AG04450 (cell line): ENCODE data around the gene OSBP2. TPM values are rescaled to one million over a fixed set of nuclear protein-coding genes. Genes with fewer than 3 reads are reported as not detected.

Source experiments
- CTCF ChIA-PET: fragments of 300-600, 350-600 bp; formaldehyde crosslinking; extraction: SDS; loops from one replicate; lab custom pipeline; 2022; ENCODE audit warnings: antibody characterized with exemption, inconsistent platforms; lab: Charles Lee
- POLR2A ChIA-PET: fragments of 350-600 bp; formaldehyde crosslinking; extraction: SDS; loops from one replicate; lab custom pipeline; 2021; ENCODE audit warnings: antibody characterized with exemption, inconsistent platforms; lab: Yijun Ruan, JAX
- DNase-seq: peaks from one replicate; pipeline ENCODE4 v3.0.0-alpha.2; 2011; ENCODE audit warnings: low read depth, low spot score
- H3K27ac ChIP-seq: one replicate; pipeline ENCODE4 v1.5.1; 2012; ENCODE audit warnings: low read depth, low read length, control low read depth
- H3K27me3 ChIP-seq: one replicate; pipeline ENCODE4 v1.6.0; 2012; ENCODE audit warnings: low read length; ENCODE audit not compliant: control insufficient read depth, insufficient read depth
- H3K4me3 ChIP-seq: 2 replicates; pipeline ENCODE4 v1.5.1; 2011; ENCODE audit warnings: mild to moderate bottlenecking, low read depth, low read length, control low read depth
- H3K9me3 ChIP-seq: 2 replicates; pipeline ENCODE4 v1.5.1; 2012; ENCODE audit warnings: low read length; ENCODE audit not compliant: control insufficient read depth, insufficient read depth
- polyA plus RNA-seq: library from polyadenylated mRNA; depleted of rRNA; stranded (reverse); fragments of >200 nt; gene quantifications from 2 replicates; pipeline ENCODE4 v1.2.3, GENCODE V29; 2011
- TF ChIP-seq, protein P1 (sequence below): IDR thresholded peaks from 2 replicates; pipeline ENCODE4 v1.5.1; 2011; ENCODE audit warnings: low read depth, low read length, control low read depth, inconsistent platforms

OSBP2 gene
- polyA plus RNA-seq, 1 experiment: 1.8 TPM

DNA sequence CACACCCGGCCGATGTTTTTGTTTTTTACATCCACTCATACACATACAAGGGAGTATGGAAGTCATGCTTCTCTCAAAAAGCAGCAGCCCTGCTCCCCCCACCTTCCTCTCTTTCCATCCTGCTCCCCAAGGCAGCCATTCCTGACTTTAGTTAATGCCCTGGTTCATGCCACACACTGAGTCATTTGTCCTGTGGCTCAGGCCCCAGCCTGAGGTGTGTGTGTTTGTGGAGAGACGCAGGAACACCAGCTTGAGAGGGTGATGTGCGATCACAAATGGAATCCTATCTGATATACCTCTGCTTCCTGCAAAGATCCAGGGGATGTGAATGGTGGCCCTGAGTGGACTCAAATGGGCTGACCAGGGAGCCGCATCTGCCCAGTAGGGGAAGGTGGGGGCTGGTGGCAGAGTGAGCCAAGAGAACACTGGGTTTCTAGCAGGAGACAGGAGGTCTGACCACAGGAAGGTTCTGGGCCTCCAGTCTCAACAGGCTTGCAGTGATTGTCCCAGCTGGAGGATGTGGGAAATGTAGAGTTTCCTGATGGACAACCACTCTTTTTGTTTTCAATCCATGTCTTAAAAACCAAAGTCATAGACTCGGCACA is 86.7 kb downstream of the OSBP2 start:
- H3K4me3 ChIP-seq: no peak overlapping the region
- DNase-seq: no peak
- H3K27me3 ChIP-seq: no peaks in the 10 kb centered on the region
- TF ChIP-seq, protein P1, sequence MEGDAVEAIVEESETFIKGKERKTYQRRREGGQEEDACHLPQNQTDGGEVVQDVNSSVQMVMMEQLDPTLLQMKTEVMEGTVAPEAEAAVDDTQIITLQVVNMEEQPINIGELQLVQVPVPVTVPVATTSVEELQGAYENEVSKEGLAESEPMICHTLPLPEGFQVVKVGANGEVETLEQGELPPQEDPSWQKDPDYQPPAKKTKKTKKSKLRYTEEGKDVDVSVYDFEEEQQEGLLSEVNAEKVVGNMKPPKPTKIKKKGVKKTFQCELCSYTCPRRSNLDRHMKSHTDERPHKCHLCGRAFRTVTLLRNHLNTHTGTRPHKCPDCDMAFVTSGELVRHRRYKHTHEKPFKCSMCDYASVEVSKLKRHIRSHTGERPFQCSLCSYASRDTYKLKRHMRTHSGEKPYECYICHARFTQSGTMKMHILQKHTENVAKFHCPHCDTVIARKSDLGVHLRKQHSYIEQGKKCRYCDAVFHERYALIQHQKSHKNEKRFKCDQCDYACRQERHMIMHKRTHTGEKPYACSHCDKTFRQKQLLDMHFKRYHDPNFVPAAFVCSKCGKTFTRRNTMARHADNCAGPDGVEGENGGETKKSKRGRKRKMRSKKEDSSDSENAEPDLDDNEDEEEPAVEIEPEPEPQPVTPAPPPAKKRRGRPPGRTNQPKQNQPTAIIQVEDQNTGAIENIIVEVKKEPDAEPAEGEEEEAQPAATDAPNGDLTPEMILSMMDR: no peak
- H3K27ac ChIP-seq: no peak overlapping the region
- CTCF ChIA-PET: interaction anchor here (0.8 kb wide), 1 partner anchor 17 kb away, joined by 3 read pairs; no protein-coding TSS in a partner anchor
- H3K9me3 ChIP-seq: no peaks in the 10 kb centered on the region
- POLR2A ChIA-PET: no interaction called here

DNA sequence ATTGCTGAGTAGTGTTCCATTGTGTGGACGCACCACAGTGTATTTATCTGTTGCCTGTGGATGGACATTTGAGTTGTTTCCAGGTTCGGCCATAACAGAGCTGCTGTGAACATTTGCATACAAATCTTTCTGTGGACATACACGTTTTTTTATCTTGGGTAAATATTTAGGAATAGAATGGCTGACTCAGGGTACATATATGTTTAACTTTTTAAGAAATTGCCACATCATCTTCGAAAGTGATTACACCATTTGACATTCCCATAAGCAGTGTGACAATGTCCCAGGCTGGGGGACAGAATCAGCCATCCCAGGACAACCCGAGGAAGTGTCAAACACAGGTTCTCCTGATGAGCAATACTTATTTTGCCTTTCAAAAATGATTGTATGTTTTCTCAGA is 87.9 kb downstream of the OSBP2 start:
- TF ChIP-seq, protein P1: no peak
- Histone ChIP-seq H3K27ac (no peak overlapping the region), H3K27me3 (no peaks in the 10 kb centered on the region), H3K9me3 (no peaks in the 10 kb centered on the region), H3K4me3 (no peak overlapping the region)
- CTCF ChIA-PET: no interaction called here
- DNase-seq: no peak
- POLR2A ChIA-PET: interaction anchor here (0.6 kb wide), 1 partner anchor 174 kb away, joined by 4 read pairs; no protein-coding TSS in a partner anchor

DNA sequence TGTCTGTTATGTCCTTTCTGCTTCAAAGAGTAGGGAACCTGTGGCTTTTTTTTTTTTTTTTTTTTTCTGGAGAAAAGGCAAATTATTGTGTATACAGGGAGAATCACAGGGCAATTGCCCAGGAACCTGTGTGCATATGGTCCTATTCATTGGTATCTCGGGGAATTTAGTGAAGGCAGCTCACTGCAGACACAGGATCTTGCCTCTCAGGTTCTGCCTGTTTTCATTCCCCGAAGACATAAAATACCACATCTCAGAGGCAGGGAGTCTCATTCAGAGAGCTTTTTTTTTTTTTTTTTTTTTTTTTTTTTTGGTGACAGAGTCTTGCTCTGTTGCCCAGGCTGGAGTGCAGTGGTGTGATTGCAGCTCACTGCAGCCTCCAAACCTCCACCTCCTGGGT is 88.3 kb downstream of the OSBP2 start:
- no peak for DNase-seq
- POLR2A ChIA-PET: interaction anchor here (0.6 kb wide), 2 partner anchors 26 to 174 kb away, joined by 3 to 4 read pairs; no protein-coding TSS in a partner anchor
- TF ChIP-seq, protein P1: no peak
- Histone ChIP-seq H3K27me3 (no peaks in the 10 kb centered on the region), H3K27ac (no peak overlapping the region), H3K9me3 (no peaks in the 10 kb centered on the region), H3K4me3 (no peak overlapping the region)
- CTCF ChIA-PET: no interaction called here

DNA sequence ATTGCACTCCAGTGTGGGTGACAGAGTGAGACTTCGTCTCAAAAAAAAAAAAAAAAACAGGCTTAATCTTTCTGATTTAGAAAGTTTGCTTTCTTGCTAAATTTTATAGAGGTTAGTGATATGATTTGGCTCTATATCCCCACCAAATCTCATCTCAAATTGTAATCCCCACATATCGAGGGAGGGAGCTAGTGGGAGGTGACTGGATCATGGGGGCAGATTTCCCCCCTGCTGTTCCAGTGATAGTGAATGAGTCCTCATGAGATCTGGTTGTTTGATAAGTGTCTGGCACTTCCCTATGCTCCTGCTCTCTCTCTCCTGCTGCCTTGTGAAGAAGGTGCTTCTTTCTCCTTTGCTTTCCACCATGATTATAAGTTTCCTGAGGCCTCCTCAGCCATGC is 90.9 kb downstream of the OSBP2 start:
- no peak for DNase-seq
- TF ChIP-seq, protein P1: no peak
- CTCF ChIA-PET: no interaction called here
- Histone ChIP-seq H3K27me3 (peaks cover 3% of the 10 kb centered on the region), H3K9me3 (no peaks in the 10 kb centered on the region), H3K27ac (no peak overlapping the region), H3K4me3 (no peak overlapping the region)
- POLR2A ChIA-PET: no interaction called here

DNA sequence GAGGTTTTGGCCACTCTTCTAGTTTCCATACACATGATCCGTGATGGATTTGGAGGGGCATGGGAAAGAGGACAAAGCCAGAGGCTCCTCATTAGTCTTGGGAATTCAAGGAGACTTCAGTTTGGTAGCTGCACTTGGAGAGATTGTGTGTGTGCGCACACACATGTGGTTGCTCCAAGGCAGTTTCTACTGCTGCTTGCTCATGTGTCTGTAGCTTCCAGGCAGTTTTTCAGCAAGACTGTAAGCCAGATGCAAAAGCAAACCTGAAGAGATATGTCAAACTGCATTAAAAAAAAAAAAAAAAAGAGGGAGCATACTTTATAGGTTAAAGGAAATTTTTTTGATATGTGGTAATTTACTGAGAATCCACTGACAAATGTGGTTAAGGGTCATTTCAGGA is 95.7 kb downstream of the OSBP2 start:
- ChIA-PET POLR2A (no interaction called here), CTCF (no interaction called here)
- TF ChIP-seq, protein P1: no peak
- DNase-seq: no peak
- Histone ChIP-seq H3K9me3 (no peaks in the 10 kb centered on the region), H3K27me3 (peaks cover 3% of the 10 kb centered on the region), H3K4me3 (no peak overlapping the region), H3K27ac (no peak overlapping the region)
